Keratinocyte (primary cell): ENCODE measurements around the gene PLA2G2C. TPM values are rescaled to one million over a fixed set of nuclear protein-coding genes. Genes with fewer than 3 reads are reported as not detected.

ENCODE experiments used
- DNase-seq: peaks from one replicate; pipeline ENCODE4 v3.0.0-alpha.2; 2011; ENCODE audit warnings: low read depth, missing footprints, low spot score
- FAIRE-seq: peaks from 2 replicates; lab custom pipeline; 2011; peaks lifted over from hg19 to GRCh38; lab: Jason Lieb, UNC
- H2AFZ ChIP-seq: 2 replicates; pipeline ENCODE4 v1.6.0; 2012; ENCODE audit warnings: low read length, control low read depth, inconsistent platforms; ENCODE audit not compliant: control insufficient read depth
- H3K27ac ChIP-seq: 2 replicates; pipeline ENCODE4 v1.5.1; 2011; ENCODE audit warnings: low read length; ENCODE audit not compliant: control insufficient read depth, insufficient read depth
- H3K27me3 ChIP-seq: 3 replicates; pipeline ENCODE4 v1.6.0; 2011; ENCODE audit warnings: low read length; ENCODE audit not compliant: control insufficient read depth, insufficient read depth; ENCODE audit errors: extremely low read depth
- H3K36me3 ChIP-seq, 2 experiments: 2 replicates in 1 of 2; 3 replicates in 1 of 2; pipeline ENCODE4 v1.5.1; 2011; ENCODE audit warnings: low read length in 2 of 2, mild to moderate bottlenecking in 1 of 2; ENCODE audit not compliant: control insufficient read depth in 2 of 2, insufficient read depth in 2 of 2; ENCODE audit errors: extremely low read depth in 1 of 2
- H3K4me1 ChIP-seq: 3 replicates; pipeline ENCODE4 v1.5.1; 2011; ENCODE audit warnings: low read length; ENCODE audit not compliant: control insufficient read depth, insufficient read depth; ENCODE audit errors: extremely low read depth
- H3K4me2 ChIP-seq: 3 replicates; pipeline ENCODE4 v1.6.0; 2011; ENCODE audit warnings: low read depth, low read length; ENCODE audit not compliant: control insufficient read depth, insufficient read depth; ENCODE audit errors: extremely low read depth
- H3K4me3 ChIP-seq, 3 experiments: fragments of 200-600 bp in 1 of 3; sonication (generic) in 1 of 3; 2 replicates in 2 of 3; 3 replicates in 1 of 3; pipeline ENCODE4 v1.5.1; 2011 to 2016; ENCODE audit warnings: low read length in 3 of 3, mild to moderate bottlenecking in 3 of 3, control low read depth in 2 of 3, inconsistent platforms in 1 of 3, low read depth in 1 of 3, mixed read lengths in 1 of 3, mixed run types in 1 of 3, moderate library complexity in 1 of 3; ENCODE audit not compliant: control insufficient read depth in 2 of 3, insufficient read depth in 2 of 3; ENCODE audit errors: extremely low read depth in 1 of 3
- H3K79me2 ChIP-seq: 2 replicates; pipeline ENCODE4 v1.6.0; 2012; ENCODE audit warnings: low read length; ENCODE audit not compliant: control insufficient read depth, insufficient read depth
- H3K9ac ChIP-seq: 3 replicates; pipeline ENCODE4 v1.6.0; 2011; ENCODE audit warnings: low read length; ENCODE audit not compliant: control insufficient read depth, insufficient read depth; ENCODE audit errors: extremely low read depth
- H3K9me1 ChIP-seq: 3 replicates; pipeline ENCODE4 v1.6.0; 2011; ENCODE audit warnings: low read length; ENCODE audit not compliant: control insufficient read depth, insufficient read depth; ENCODE audit errors: extremely low read depth
- H3K9me3 ChIP-seq: 2 replicates; pipeline ENCODE4 v1.5.1; 2012; ENCODE audit warnings: low read depth, low read length; ENCODE audit not compliant: control insufficient read depth
- H4K20me1 ChIP-seq: 3 replicates; pipeline ENCODE4 v1.6.0; 2011; ENCODE audit warnings: low read length; ENCODE audit not compliant: control insufficient read depth, insufficient read depth; ENCODE audit errors: extremely low read depth
- EZH2 ChIP-seq: IDR thresholded peaks from one replicate; pipeline ENCODE4 v1.6.1; 2012; ENCODE audit warnings: inconsistent platforms, mild to moderate bottlenecking, low read length, moderate library complexity
- dilution Hi-C: fragments of 300-500 bp; cut with MboI; formaldehyde crosslinking; loops from one replicate; pipeline ENCODE4 v1.7.0; 2020; ENCODE audit warnings: low sequenced_read_pairs; ENCODE audit not compliant: extremely low pct_ligation_motif_present
- polyA minus RNA-seq, 3 experiments: library from RNA; depleted of rRNA, polyadenylated mRNA; stranded (reverse); fragments of >200 nt; gene quantifications; 1 replicate in 1 of 3; 2 replicates in 1 of 3; 3 replicates in 1 of 3; pipeline ENCODE4 v1.2.3, GENCODE V29; 2011
- polyA plus RNA-seq, 5 experiments: library from polyadenylated mRNA; depleted of rRNA in 3 of 5; stranded (reverse) in 3 of 5; stranded (forward) in 1 of 5; unstranded in 1 of 5; fragments of >200 nt; gene quantifications; 1 replicate in 1 of 5; 2 replicates in 3 of 5; 3 replicates in 1 of 5; pipeline versions ENCODE4 v1.2.1 to v1.2.3, GENCODE V29; 2011 to 2012; ENCODE audit warnings: missing spikeins in 2 of 5, low read depth in 1 of 5, low replicate concordance in 1 of 5
- TF ChIP-seq, protein P1 (sequence below), 3 experiments: IDR thresholded peaks in 1 of 3; conservative IDR thresholded peaks in 1 of 3; optimal IDR thresholded peaks in 1 of 3; 2 replicates in 2 of 3; 3 replicates in 1 of 3; pipeline versions ENCODE3 to v1.5.1; 2011; ENCODE audit warnings: low read length in 3 of 3, mild to moderate bottlenecking in 3 of 3, moderate library complexity in 2 of 3, control low read depth in 1 of 3, inconsistent platforms in 1 of 3; ENCODE audit not compliant: insufficient read depth in 2 of 3; ENCODE audit errors: extremely low read depth in 1 of 3

Gene PLA2G2C, protein sequence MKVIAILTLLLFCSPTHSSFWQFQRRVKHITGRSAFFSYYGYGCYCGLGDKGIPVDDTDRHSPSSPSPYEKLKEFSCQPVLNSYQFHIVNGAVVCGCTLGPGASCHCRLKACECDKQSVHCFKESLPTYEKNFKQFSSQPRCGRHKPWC
- polyA plus RNA-seq (not detected in 3 replicates), polyA minus RNA-seq (not detected in 3 replicates)
- polyA plus RNA-seq (2011; ENCODE audit: low read depth), result not detected
- not detected in 2 replicates for polyA plus RNA-seq (2011; cell fraction: cytosol; rRNA removed)
- polyA plus RNA-seq (2011; cell fraction: nucleus; rRNA removed), result not detected in 2 replicates
- not detected in 2 replicates for polyA plus RNA-seq (2012; ENCODE audit: low replicate concordance)
- not detected for polyA minus RNA-seq (2011; cell fraction: cytosol; rRNA and poly(A)+ RNA removed)
- not detected in 2 replicates for polyA minus RNA-seq (2011; cell fraction: nucleus; rRNA and poly(A)+ RNA removed)

- no peak within 1 kb of the TSS for H2AFZ ChIP-seq
- no peaks in the 10 kb centered on the region for H3K79me2 ChIP-seq
- FAIRE-seq (no peak), DNase-seq (no peak)
- no peak within 1 kb of the TSS for H3K27ac ChIP-seq
- H3K9ac ChIP-seq, result no peak within 1 kb of the TSS
- no peaks in the 10 kb centered on the region for H4K20me1 ChIP-seq
- H3K36me3 ChIP-seq, result no peaks in the 10 kb centered on the region
- peak; percentile 8 for TF ChIP-seq EZH2
- TF ChIP-seq, protein P1, sequence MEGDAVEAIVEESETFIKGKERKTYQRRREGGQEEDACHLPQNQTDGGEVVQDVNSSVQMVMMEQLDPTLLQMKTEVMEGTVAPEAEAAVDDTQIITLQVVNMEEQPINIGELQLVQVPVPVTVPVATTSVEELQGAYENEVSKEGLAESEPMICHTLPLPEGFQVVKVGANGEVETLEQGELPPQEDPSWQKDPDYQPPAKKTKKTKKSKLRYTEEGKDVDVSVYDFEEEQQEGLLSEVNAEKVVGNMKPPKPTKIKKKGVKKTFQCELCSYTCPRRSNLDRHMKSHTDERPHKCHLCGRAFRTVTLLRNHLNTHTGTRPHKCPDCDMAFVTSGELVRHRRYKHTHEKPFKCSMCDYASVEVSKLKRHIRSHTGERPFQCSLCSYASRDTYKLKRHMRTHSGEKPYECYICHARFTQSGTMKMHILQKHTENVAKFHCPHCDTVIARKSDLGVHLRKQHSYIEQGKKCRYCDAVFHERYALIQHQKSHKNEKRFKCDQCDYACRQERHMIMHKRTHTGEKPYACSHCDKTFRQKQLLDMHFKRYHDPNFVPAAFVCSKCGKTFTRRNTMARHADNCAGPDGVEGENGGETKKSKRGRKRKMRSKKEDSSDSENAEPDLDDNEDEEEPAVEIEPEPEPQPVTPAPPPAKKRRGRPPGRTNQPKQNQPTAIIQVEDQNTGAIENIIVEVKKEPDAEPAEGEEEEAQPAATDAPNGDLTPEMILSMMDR (optimal IDR thresholded peaks at IDR 0.05 in 1 of 3, IDR thresholded peaks at IDR 0.05 in 1 of 3, conservative IDR thresholded peaks at IDR 0.05 in 1 of 3; ENCODE audit: extremely low read depth in 1 of 3, insufficient read depth in 2 of 3, low read length in 3 of 3), result no peak
- H3K27me3 ChIP-seq, result peaks cover 45% of the 10 kb centered on the region
- dilution Hi-C loops, result no loop called here
- H3K9me3 ChIP-seq, result no peaks in the 10 kb centered on the region
- peak within 1 kb of the TSS; percentile 55 for H3K4me2 ChIP-seq
- H3K4me3 ChIP-seq, result peak within 1 kb of the TSS in 1 of 3 experiments; percentile 10
- H3K4me1 ChIP-seq, result peaks cover 3% of the 10 kb centered on the region
- no peaks in the 10 kb centered on the region for H3K9me1 ChIP-seq
Measured at GRCh38 chr1:20185834-20186782, at the start of gene PLA2G2C, which contains the start of gene UBXN10. TSS of gene PLA2G2C (minus strand) at chr1:20186518. CDS start at chr1:20177363, 9,155 bp downstream. TSS of gene UBXN10 (plus strand) at chr1:20186096. CDS start at chr1:20190562, 4,466 bp downstream.

DNA sequence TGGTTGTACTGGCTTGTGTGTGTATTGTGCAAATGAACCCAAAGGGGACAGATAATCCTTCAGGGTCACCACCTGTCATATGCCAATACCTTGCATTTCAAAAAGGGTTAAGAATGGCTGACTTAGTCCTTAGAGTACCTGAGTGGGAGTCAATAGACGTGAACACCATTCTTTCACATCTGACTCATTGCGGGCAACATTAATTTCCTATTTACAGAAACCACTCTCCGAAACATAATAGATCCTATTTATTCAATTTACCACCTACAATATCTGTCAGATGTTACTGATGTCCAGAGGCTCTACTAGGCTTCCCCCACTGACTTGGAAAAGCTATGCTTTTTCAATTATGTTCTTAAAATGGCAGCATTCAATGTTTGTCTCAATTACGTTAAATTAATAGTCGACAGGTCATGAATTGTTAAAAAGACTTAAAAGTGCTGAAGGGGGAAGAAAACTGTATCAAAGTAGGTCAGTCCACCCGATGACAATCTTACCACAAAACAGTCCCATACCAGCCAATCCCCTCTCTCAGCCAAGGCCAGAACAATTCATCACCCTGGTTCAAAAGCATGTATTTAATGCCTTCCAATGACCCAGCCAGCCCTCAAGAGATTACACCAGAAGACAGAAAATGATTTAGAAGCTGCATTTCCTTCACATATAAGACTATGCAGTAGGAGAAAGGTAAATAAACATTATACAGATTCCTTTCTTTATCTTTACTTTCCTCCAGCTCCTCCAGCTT is 48.6 kb upstream of the PLA2G2C start:
- dilution Hi-C loops, result no loop called here
- no peak overlapping the region for H3K4me2 ChIP-seq
- no peak overlapping the region for H3K4me3 ChIP-seq
- no peak for DNase-seq
- no peaks in the 10 kb centered on the region for H3K36me3 ChIP-seq
- H4K20me1 ChIP-seq, result no peaks in the 10 kb centered on the region
- no peak overlapping the region for H3K9ac ChIP-seq
- no peaks in the 10 kb centered on the region for H3K9me1 ChIP-seq
- no peaks in the 10 kb centered on the region for H3K27me3 ChIP-seq
- no peaks in the 10 kb centered on the region for H3K9me3 ChIP-seq
- no peak overlapping the region for H2AFZ ChIP-seq
- H3K79me2 ChIP-seq, result no peaks in the 10 kb centered on the region
- H3K4me1 ChIP-seq, result peaks cover 16% of the 10 kb centered on the region
- FAIRE-seq, result no peak
- no peak overlapping the region for H3K27ac ChIP-seq
- TF ChIP-seq, protein P1 (optimal IDR thresholded peaks at IDR 0.05 in 1 of 3, IDR thresholded peaks at IDR 0.05 in 1 of 3, conservative IDR thresholded peaks at IDR 0.05 in 1 of 3; ENCODE audit: extremely low read depth in 1 of 3, insufficient read depth in 2 of 3, low read length in 3 of 3), result no peak
- no peak for TF ChIP-seq EZH2
